NCI-H774 (cell line): ENCODE data around the gene SFI1.
"Not testable (repeated sequence)": the region's sequence is repeated elsewhere in the genome, so short reads cannot be mapped to it uniquely, and the experiment has no call there.

Experiments
- DNase-seq: peaks from one replicate; lab custom pipeline; 2025; lab: John Stamatoyannopoulos, UW

The SFI1 gene

GRCh38 chr22:31639436-31640039, 143.2 kb downstream of the SFI1 start:
- no peak for DNase-seq

- no peak for DNase-seq
Observed at GRCh38 chr22:31646186-31647019, 150.1 kb downstream of the SFI1 start.

- DNase-seq: no peak
Observed at GRCh38 chr22:31647066-31647465, 150.7 kb downstream of the SFI1 start.

GRCh38 chr22:31647523-31648320, 151.4 kb downstream of the SFI1 start:
- no peak for DNase-seq

- no peak for DNase-seq
Observed at GRCh38 chr22:31650391-31650790, 154.1 kb downstream of the SFI1 start.

DNA sequence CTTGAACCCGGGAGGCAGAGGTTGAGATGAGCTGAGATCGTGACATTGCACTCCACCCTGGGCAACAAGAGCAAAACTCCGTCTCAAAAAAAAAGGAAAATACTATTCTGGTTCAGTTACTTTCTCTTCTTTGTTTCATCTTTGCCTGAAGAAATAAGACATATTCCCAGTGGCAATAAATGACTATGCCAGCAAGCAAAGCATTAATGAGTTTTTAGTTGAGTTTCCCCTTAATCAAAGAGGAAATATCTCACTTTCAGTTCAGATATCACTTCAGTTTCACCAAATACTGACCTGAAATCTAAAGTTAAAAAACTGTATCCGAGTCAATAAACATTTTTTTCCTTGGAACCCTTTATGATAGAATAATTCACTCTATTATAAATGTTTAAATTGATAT, 155.3 kb downstream of the SFI1 start:
- no peak for DNase-seq

- DNase-seq: no peak
Observed at GRCh38 chr22:31652088-31652487, 155.8 kb downstream of the SFI1 start.

- peak; percentile 0 for DNase-seq
Observed at GRCh38 chr22:31652911-31653684, 156.8 kb downstream of the SFI1 start.

DNA sequence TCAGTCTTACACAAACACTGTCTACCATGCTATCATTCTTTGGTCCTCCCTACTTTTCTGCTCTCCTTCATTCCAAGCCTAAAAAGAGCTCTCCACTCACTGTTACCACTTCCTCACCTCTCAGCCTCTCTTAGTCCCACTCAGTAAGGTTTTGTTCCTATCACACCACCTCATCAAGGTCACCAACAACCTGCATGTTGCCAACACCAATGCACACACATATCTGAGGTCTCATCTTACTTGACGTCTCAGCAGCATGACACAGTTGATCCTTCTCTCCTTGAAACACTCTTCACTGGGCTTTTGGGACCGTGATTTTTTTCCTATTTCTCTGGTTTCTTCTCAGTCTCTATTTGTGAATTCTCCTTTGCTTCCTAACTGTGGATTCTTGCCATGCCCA, 157.6 kb downstream of the SFI1 start:
- no peak for DNase-seq

- DNase-seq: no peak
Observed at GRCh38 chr22:31654408-31654807, 158.1 kb downstream of the SFI1 start.

DNA sequence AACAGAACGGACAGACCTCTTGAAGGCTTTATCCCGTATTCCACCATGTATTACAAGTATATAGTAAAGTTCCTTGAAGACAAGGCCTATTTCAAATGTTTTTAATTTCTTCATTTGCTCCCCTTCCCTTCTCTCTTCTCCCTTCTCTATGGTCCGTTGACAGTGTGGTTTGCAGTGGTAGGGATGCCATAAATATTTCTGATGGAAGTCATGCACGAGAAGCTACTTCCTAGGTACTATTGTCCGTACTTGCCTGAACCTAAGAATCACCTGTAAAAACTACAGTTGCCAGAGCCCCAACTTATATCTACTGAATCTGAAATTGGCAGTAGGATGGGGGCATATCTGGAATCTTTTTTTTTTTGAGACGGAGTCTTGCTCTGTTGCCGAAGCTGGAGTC, 162.9 kb downstream of the SFI1 start:
- DNase-seq: no peak

DNA sequence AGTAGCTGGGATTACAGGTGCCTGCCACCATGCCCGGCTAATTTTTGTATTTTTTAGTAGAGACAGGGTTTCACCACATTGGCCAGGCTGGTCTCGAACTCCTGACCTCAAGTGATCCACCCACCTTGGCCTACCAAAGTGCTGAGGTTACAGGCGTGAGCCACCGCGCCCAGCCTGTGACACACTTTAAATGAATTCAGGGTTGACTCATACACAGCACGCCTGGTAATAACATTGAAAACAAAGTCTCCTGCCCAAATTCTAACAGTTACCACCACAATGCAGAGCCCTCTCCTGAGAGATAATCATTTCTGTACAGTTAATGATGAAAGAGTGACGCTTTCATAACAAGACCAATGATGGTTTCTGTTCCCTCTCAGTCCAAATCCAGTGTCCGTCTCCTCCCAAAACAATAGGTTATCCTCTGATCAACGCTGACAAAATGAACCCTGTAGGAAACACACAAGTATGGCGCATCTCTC, 164.6 kb downstream of the SFI1 start:
- DNase-seq: not testable (repeated sequence)

- DNase-seq: peak; percentile 89
Observed at GRCh38 chr22:31661851-31662667, 165.7 kb downstream of the SFI1 start, which contains the start of gene PISD. Gene PISD (minus strand): TSS chr22:31662215. CDS start chr22:31662208, 7 bp downstream.

GRCh38 chr22:31662668-31663037, 166.3 kb downstream of the SFI1 start:
- no peak for DNase-seq
